ENCODE data around the gene MRPL33.

The MRPL33 gene

DNA sequence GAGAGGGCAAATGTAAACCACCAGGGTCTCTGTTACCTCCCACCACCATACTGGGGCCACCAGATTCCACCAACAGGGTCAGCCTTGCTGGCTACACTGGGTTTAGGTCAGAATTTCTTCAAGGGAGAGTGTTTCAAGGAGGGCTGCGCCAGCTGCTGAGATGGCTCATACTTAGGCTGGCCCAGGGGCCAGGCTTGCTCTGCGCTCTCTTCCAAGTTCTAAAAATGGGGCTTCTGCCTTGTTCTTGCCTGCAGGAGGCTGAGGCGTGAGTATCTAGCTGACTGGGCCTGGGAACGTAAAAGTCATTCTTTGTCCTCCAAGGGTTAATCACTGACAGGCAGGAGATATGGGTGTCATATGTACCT, 28.1 kb downstream of the MRPL33 start:
- Histone ChIP-seq H3K9me3 (no peaks in the 10 kb centered on the region), H3K36me3 (no peaks in the 10 kb centered on the region), H3K4me3 (no peak overlapping the region), H3K27ac (peak overlapping the region; percentile 84 to 85), H3K4me1 (peaks cover 4 to 68% (median 52%) of the 10 kb centered on the region in 4 donors), H3K27me3 (no peaks in the 10 kb centered on the region)
- intact Hi-C loops (cut with DNase I; ENCODE audit: low total_unique reads): loop anchor here (10.0 kb wide), 1 partner anchor 75 kb away; no protein-coding TSS in a partner anchor
- TF ChIP-seq, protein P1, sequence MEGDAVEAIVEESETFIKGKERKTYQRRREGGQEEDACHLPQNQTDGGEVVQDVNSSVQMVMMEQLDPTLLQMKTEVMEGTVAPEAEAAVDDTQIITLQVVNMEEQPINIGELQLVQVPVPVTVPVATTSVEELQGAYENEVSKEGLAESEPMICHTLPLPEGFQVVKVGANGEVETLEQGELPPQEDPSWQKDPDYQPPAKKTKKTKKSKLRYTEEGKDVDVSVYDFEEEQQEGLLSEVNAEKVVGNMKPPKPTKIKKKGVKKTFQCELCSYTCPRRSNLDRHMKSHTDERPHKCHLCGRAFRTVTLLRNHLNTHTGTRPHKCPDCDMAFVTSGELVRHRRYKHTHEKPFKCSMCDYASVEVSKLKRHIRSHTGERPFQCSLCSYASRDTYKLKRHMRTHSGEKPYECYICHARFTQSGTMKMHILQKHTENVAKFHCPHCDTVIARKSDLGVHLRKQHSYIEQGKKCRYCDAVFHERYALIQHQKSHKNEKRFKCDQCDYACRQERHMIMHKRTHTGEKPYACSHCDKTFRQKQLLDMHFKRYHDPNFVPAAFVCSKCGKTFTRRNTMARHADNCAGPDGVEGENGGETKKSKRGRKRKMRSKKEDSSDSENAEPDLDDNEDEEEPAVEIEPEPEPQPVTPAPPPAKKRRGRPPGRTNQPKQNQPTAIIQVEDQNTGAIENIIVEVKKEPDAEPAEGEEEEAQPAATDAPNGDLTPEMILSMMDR (IDR thresholded peaks at IDR 0.05): no peak
- peak; percentile 41 to 77 for DNase-seq

GRCh38 chr2:27800856-27801255, 29.3 kb downstream of the MRPL33 start:
- Histone ChIP-seq H3K4me3 (no peak overlapping the region), H3K9me3 (no peaks in the 10 kb centered on the region), H3K4me1 (peaks cover 4 to 57% (median 44%) of the 10 kb centered on the region in 4 donors), H3K27ac (peak overlapping the region; percentile 84 to 85), H3K27me3 (no peaks in the 10 kb centered on the region), H3K36me3 (no peaks in the 10 kb centered on the region)
- DNase-seq: no peak
- intact Hi-C loops (cut with DNase I; ENCODE audit: low total_unique reads): no loop called here
- TF ChIP-seq, protein P1 (IDR thresholded peaks at IDR 0.05): no peak

GRCh38 chr2:27802547-27802946, 31.0 kb downstream of the MRPL33 start:
- Histone ChIP-seq H3K36me3 (no peaks in the 10 kb centered on the region), H3K27ac (no peak overlapping the region), H3K4me3 (no peak overlapping the region), H3K4me1 (peaks cover 4 to 40% (median 30%) of the 10 kb centered on the region in 4 donors), H3K27me3 (no peaks in the 10 kb centered on the region), H3K9me3 (no peaks in the 10 kb centered on the region)
- intact Hi-C loops (cut with DNase I; ENCODE audit: low total_unique reads): no loop called here
- DNase-seq: no peak
- TF ChIP-seq, protein P1 (IDR thresholded peaks at IDR 0.05): no peak

- peaks cover 4 to 35% (median 28%) of the 10 kb centered on the region in 4 donors for H3K4me1 ChIP-seq
Observed at GRCh38 chr2:27803046-27803445, 31.5 kb downstream of the MRPL33 start.

GRCh38 chr2:27804146-27804545, 32.6 kb downstream of the MRPL33 start:
- no peaks in the 10 kb centered on the region for H3K27me3 ChIP-seq
- no peaks in the 10 kb centered on the region for H3K9me3 ChIP-seq
- no peak for DNase-seq
- H3K4me3 ChIP-seq: no peak overlapping the region
- peaks cover 4 to 24% (median 19%) of the 10 kb centered on the region in 4 donors for H3K4me1 ChIP-seq
- H3K36me3 ChIP-seq: no peaks in the 10 kb centered on the region
- intact Hi-C loops (cut with DNase I; ENCODE audit: low total_unique reads): no loop called here
- H3K27ac ChIP-seq: no peak overlapping the region
- TF ChIP-seq, protein P1 (IDR thresholded peaks at IDR 0.05): no peak

More at GRCh38 chr2:27803046-27803445, 31.5 kb downstream of the MRPL33 start:
- Histone ChIP-seq H3K4me3 (no peak overlapping the region), H3K36me3 (no peaks in the 10 kb centered on the region), H3K27ac (no peak overlapping the region), H3K27me3 (no peaks in the 10 kb centered on the region), H3K9me3 (no peaks in the 10 kb centered on the region)
- intact Hi-C loops (cut with DNase I; ENCODE audit: low total_unique reads): no loop called here
- TF ChIP-seq, protein P1 (IDR thresholded peaks at IDR 0.05): no peak
- DNase-seq: no peak

GRCh38 chr2:27805180-27805579, 33.7 kb downstream of the MRPL33 start:
- intact Hi-C loops (cut with DNase I; ENCODE audit: low total_unique reads): no loop called here
- H3K9me3 ChIP-seq: no peaks in the 10 kb centered on the region

More at GRCh38 chr2:27805180-27805579, 33.7 kb downstream of the MRPL33 start:
- Histone ChIP-seq H3K27ac (no peak overlapping the region), H3K27me3 (no peaks in the 10 kb centered on the region), H3K36me3 (no peaks in the 10 kb centered on the region), H3K4me3 (no peak overlapping the region), H3K4me1 (peaks cover 4 to 22% (median 9%) of the 10 kb centered on the region in 4 donors)
- TF ChIP-seq, protein P1 (IDR thresholded peaks at IDR 0.05): no peak
- no peak for DNase-seq
